ENCODE results near the gene NADK. TPM values are rescaled to one million over a fixed set of nuclear protein-coding genes. Genes with fewer than 3 reads are reported as not detected.

The NADK gene
- total RNA-seq, 4 donors from 2014 or later = 115 to 210 (median 162) TPM

DNA sequence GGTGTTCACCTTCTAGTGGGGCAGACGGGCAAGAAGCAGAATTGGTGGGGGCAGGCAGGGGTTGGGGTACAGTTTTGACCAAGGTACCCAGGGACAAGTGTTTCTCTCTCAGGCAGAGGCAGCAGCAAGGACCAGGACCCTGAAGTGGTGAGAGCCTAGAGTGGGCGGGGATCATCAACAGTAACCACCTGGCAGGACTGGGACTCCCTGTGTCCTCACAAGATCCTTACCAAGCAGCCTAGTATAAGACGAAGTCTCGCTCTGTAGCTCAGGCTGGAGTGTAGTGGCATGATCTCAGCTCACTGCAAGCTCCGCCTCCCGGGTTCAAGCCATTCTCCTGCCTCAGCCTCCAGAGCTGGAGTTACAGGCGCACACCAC, 3.2 kb upstream of the NADK start:
- Histone ChIP-seq H3K27ac (peak overlapping the region; percentile 92 to 98 (median 94)), H3K27me3 (no peaks in the 10 kb centered on the region), H3K36me3 (peaks cover 0 to 21% (median 0%) of the 10 kb centered on the region in 3 donors), H3K9me3 (no peaks in the 10 kb centered on the region), H3K4me3 (no peak overlapping the region), H3K4me1 (peaks cover 16 to 66% (median 54%) of the 10 kb centered on the region in 4 donors)
- no peak for TF ChIP-seq POLR2A (IDR thresholded peaks at IDR 0.05)
- TF ChIP-seq, protein P1, sequence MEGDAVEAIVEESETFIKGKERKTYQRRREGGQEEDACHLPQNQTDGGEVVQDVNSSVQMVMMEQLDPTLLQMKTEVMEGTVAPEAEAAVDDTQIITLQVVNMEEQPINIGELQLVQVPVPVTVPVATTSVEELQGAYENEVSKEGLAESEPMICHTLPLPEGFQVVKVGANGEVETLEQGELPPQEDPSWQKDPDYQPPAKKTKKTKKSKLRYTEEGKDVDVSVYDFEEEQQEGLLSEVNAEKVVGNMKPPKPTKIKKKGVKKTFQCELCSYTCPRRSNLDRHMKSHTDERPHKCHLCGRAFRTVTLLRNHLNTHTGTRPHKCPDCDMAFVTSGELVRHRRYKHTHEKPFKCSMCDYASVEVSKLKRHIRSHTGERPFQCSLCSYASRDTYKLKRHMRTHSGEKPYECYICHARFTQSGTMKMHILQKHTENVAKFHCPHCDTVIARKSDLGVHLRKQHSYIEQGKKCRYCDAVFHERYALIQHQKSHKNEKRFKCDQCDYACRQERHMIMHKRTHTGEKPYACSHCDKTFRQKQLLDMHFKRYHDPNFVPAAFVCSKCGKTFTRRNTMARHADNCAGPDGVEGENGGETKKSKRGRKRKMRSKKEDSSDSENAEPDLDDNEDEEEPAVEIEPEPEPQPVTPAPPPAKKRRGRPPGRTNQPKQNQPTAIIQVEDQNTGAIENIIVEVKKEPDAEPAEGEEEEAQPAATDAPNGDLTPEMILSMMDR (IDR thresholded peaks at IDR 0.05) = no peak
- DNase-seq = no peak

GRCh38 chr1:1780598-1781525, 2.6 kb upstream of the NADK start:
- H3K36me3 ChIP-seq = peaks cover 0 to 14% (median 0%) of the 10 kb centered on the region in 3 donors
- H3K9me3 ChIP-seq = no peaks in the 10 kb centered on the region
- DNase-seq = no peak
- peaks cover 16 to 72% (median 57%) of the 10 kb centered on the region in 4 donors for H3K4me1 ChIP-seq
- peak overlapping the region in 1 of 4 donors; percentile 92 for H3K4me3 ChIP-seq
- H3K27me3 ChIP-seq = no peaks in the 10 kb centered on the region
- TF ChIP-seq, protein P1 (IDR thresholded peaks at IDR 0.05) = no peak
- no peak for TF ChIP-seq POLR2A (IDR thresholded peaks at IDR 0.05)
- H3K27ac ChIP-seq = peak overlapping the region; percentile 92 to 98 (median 94)

DNA sequence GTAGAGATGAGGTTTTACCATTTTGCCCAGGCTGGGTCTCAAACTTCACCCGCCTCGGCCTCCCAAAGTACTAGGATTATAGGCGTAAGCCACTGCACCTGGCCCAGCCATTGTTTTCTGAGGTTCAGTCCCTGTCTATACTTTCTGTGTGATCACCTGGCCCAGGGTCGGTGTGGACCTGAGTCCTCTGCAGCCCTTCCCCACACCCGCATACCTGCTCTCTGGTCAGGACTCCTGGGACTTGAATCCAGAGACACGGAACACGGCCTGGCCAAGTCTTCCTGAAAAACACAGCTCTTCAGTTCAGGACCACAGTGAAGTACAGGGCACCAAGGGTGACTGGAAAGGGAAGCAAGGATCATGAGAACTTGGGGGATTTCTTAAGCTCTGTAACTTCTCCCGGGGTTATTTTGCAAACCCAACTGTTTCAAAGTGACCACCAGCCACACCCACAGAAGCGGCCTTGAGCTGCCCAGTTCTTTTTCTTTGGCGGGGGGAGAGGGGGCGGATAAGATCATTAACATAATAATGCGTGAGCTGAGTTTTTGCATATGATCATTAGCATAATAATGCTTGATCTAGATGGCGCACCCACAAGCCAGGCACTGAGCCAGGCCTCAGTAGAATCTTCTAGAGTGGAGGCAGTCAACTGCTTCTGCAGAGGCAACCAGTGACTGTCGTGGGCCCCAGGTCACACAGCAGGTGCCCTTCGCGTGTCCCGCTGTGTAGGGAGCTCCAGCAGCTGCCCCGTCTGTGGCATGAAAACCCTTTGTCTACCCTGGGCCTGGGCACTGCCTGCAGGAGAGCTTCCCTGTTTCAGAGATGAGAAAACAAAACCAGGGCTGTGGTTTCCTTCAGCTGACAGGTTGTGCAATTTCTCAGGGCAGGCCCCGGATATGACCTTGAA, 1.7 kb upstream of the NADK start:
- Histone ChIP-seq H3K36me3 (peaks cover 0 to 5% (median 0%) of the 10 kb centered on the region in 3 donors), H3K4me1 (peaks cover 16 to 80% (median 57%) of the 10 kb centered on the region in 4 donors), H3K4me3 (peak overlapping the region; percentile 25 to 92 (median 84)), H3K27ac (peak overlapping the region; percentile 92 to 98 (median 94)), H3K27me3 (no peaks in the 10 kb centered on the region), H3K9me3 (no peaks in the 10 kb centered on the region)
- TF ChIP-seq, protein P1 (IDR thresholded peaks at IDR 0.05) = no peak
- peak in 1 of 2 donors; percentile 29 for TF ChIP-seq POLR2A (IDR thresholded peaks at IDR 0.05)
- peak; percentile 61 to 91 (median 85) for DNase-seq

GRCh38 chr1:1779320-1779675, 1.0 kb upstream of the NADK start:
- peaks cover 16 to 86% (median 59%) of the 10 kb centered on the region in 4 donors for H3K4me1 ChIP-seq
- H3K9me3 ChIP-seq = no peaks in the 10 kb centered on the region
- H3K27me3 ChIP-seq = no peaks in the 10 kb centered on the region
- H3K27ac ChIP-seq = peak overlapping the region; percentile 92 to 98 (median 94)
- no peaks in the 10 kb centered on the region for H3K36me3 ChIP-seq
- peak overlapping the region; percentile 76 to 92 (median 92) for H3K4me3 ChIP-seq
- no peak for TF ChIP-seq POLR2A (IDR thresholded peaks at IDR 0.05)
- TF ChIP-seq, protein P1 (IDR thresholded peaks at IDR 0.05) = no peak
- DNase-seq = no peak

GRCh38 chr1:1778663-1779319, 521 bp upstream of the NADK start:
- Histone ChIP-seq H3K27ac (peak overlapping the region; percentile 92 to 98 (median 94)), H3K27me3 (no peaks in the 10 kb centered on the region), H3K4me3 (peak overlapping the region; percentile 76 to 92 (median 92)), H3K4me1 (peaks cover 16 to 86% (median 59%) of the 10 kb centered on the region in 4 donors), H3K36me3 (no peaks in the 10 kb centered on the region), H3K9me3 (no peaks in the 10 kb centered on the region)
- TF ChIP-seq, protein P1 (IDR thresholded peaks at IDR 0.05) = peak; percentile 29 to 40 (median 35)
- peak; percentile 17 to 58 for TF ChIP-seq POLR2A (IDR thresholded peaks at IDR 0.05)
- DNase-seq = peak; percentile 88 to 97 (median 97)
